Peyer's patch (tissue), 4 donors: ENCODE data around the gene SGCA.

Experiments
- CTCF ChIP-seq, 6 experiments: fragments of 450-650 bp in 4 of 6; fragments of 200-600 bp in 2 of 6; sonication (generic) in 1 of 6; IDR thresholded peaks; one replicate each; pipeline ENCODE4 v1.5.1; 2017 to 2019; ENCODE audit warnings: antibody characterized with exemption in 6 of 6, mild to moderate bottlenecking in 3 of 6, moderate library complexity in 1 of 6
- POLR2A ChIP-seq, 2 donors: fragments of 450-650 bp; IDR thresholded peaks; one replicate each; pipeline ENCODE4 v1.5.1; 2017; ENCODE audit warnings: antibody characterized with exemption in 2 of 2, mild to moderate bottlenecking in 2 of 2, moderate library complexity in 2 of 2

- TF ChIP-seq CTCF (IDR thresholded peaks at IDR 0.05) (no peak), POLR2A (IDR thresholded peaks at IDR 0.05) (no peak)
These were observed 15.3 kb upstream of the SGCA start, which contains the start of gene PPP1R9B for GRCh38 chr17:50150354-50151040.
